Naive thymus-derived CD4-positive, alpha-beta T cell (primary cell): ENCODE measurements around the gene IFITM2. TPM values are rescaled to one million over a fixed set of nuclear protein-coding genes. Genes with fewer than 3 reads are reported as not detected.

Experiments used
- ATAC-seq: fragments of 150-1000 bp; cut with Tn5 transposase; 2 replicates; pipeline ENCODE4 v1.10.0; 2021; ENCODE audit warnings: mild to moderate bottlenecking, moderate library complexity
- CTCF ChIA-PET: fragments of 350-600 bp; sonication (Branson Sonifier 250); formaldehyde crosslinking; loops from one replicate; lab custom pipeline; 2021; ENCODE audit warnings: antibody characterized with exemption; lab: Charles Lee
- POLR2A ChIA-PET: fragments of 350-600 bp; sonication (Branson Sonifier 250); formaldehyde crosslinking; loops from one replicate; lab custom pipeline; 2021; ENCODE audit warnings: antibody characterized with exemption, inconsistent platforms; lab: Charles Lee
- DNase-seq, 9 donors: peaks; one replicate each; pipeline versions ENCODE4 v3.0.0 to v3.0.0-alpha.2; 2020 to 2022; ENCODE audit warnings: mixed read lengths in 1 of 9
- H3K27ac ChIP-seq: one replicate; pipeline ENCODE4 v1.7.0; 2013; ENCODE audit warnings: mild to moderate bottlenecking, low read depth, low read length, moderate library complexity
- H3K27me3 ChIP-seq, 2 donors: one replicate each; pipeline ENCODE4 v1.7.0; 2013; ENCODE audit warnings: low read length in 2 of 2, mild to moderate bottlenecking in 2 of 2, moderate library complexity in 2 of 2; ENCODE audit not compliant: control insufficient read depth in 2 of 2, insufficient read depth in 2 of 2
- H3K36me3 ChIP-seq, 3 experiments: 1 replicate in 2 of 3; 2 replicates in 1 of 3; pipeline ENCODE4 v1.7.0; 2013; ENCODE audit warnings: low read length in 3 of 3, mild to moderate bottlenecking in 3 of 3, moderate library complexity in 1 of 3; ENCODE audit not compliant: insufficient read depth in 3 of 3, control insufficient read depth in 2 of 3
- H3K4me1 ChIP-seq, 2 donors: one replicate each; pipeline ENCODE4 v1.7.0; 2013; ENCODE audit warnings: low read length in 2 of 2, mild to moderate bottlenecking in 2 of 2, moderate library complexity in 1 of 2; ENCODE audit not compliant: control insufficient read depth in 2 of 2, insufficient read depth in 2 of 2
- H3K4me3 ChIP-seq: 2 replicates; pipeline ENCODE4 v1.7.0; 2013; ENCODE audit warnings: mild to moderate bottlenecking, low read length
- H3K9me3 ChIP-seq, 3 experiments: 1 replicate in 2 of 3; 2 replicates in 1 of 3; pipeline ENCODE4 v1.7.0; 2013; ENCODE audit warnings: low read length in 3 of 3; ENCODE audit not compliant: control insufficient read depth in 2 of 3
- H3K27ac Mint-ChIP-seq, 9 donors: one replicate each; pipeline ENCODE4 v1.8.0; 2020 to 2022; ENCODE audit warnings: mixed read lengths in 9 of 9, mild to moderate bottlenecking in 8 of 9, moderate library complexity in 5 of 9, inconsistent platforms in 2 of 9
- H3K27me3 Mint-ChIP-seq, 5 donors: one replicate each; pipeline ENCODE4 v1.8.0; 2021 to 2022; ENCODE audit warnings: mixed read lengths in 5 of 5, mild to moderate bottlenecking in 1 of 5
- H3K36me3 Mint-ChIP-seq, 5 donors: one replicate each; pipeline ENCODE4 v1.8.0; 2020 to 2022; ENCODE audit warnings: mixed read lengths in 5 of 5, mild to moderate bottlenecking in 3 of 5, inconsistent platforms in 1 of 5
- H3K4me1 Mint-ChIP-seq, 7 donors: one replicate each; pipeline ENCODE4 v1.8.0; 2020 to 2022; ENCODE audit warnings: mixed read lengths in 7 of 7, mild to moderate bottlenecking in 3 of 7, inconsistent platforms in 1 of 7
- H3K4me3 Mint-ChIP-seq, 10 donors: one replicate each; pipeline ENCODE4 v1.8.0; 2020 to 2022; ENCODE audit warnings: mild to moderate bottlenecking in 10 of 10, mixed read lengths in 10 of 10, moderate library complexity in 6 of 10, inconsistent platforms in 2 of 10
- H3K9me3 Mint-ChIP-seq, 11 donors: one replicate each; pipeline ENCODE4 v1.8.0; 2020 to 2022; ENCODE audit warnings: mixed read lengths in 11 of 11, mild to moderate bottlenecking in 4 of 11, inconsistent platforms in 1 of 11, moderate library complexity in 1 of 11
- intact Hi-C, 2 donors: fragments of 100-400 bp; cut with micrococcal nuclease; formaldehyde crosslinking; loops; one replicate each; pipeline ENCODE4 v1.15.1; 2023
- polyA plus RNA-seq, 2 donors: library from polyadenylated mRNA; unstranded; fragments of 300-500 nt; fragmentation: Illumina TruSeq; gene quantifications; one replicate each; pipeline ENCODE4 v1.2.3, GENCODE V29; 2021
- total RNA-seq, 6 experiments: library from RNA in 5 of 6; stranded (reverse) in 5 of 6; gene quantifications; 1 replicate in 5 of 6; 2 replicates in 1 of 6; pipeline ENCODE4 v1.2.3 and lab custom pipeline; 2021 to 2026

The IFITM2 gene
- total and polyA plus RNA-seq, 7 experiments from 2014 or later: 143 to 3,315 (median 530) TPM

GRCh38 chr11:353179-353873 lies 45.7 kb downstream of the IFITM2 start:
- H3K27me3 ChIP-seq: no peaks in the 10 kb centered on the region
- H3K36me3 Mint-ChIP-seq: no peaks in the 10 kb centered on the region
- ChIA-PET CTCF (interaction anchor here (1.0 to 3.4 kb wide), 2 partner anchors 37 to 41 kb away, joined by 3 to 36 read pairs; no protein-coding TSS in a partner anchor), POLR2A (interaction anchor here (0.8 to 1.4 kb wide), 10 partner anchors 13 to 74 kb away, joined by 3 to 6 read pairs (median 4); partner anchors contain the start of gene IFITM2)
- DNase-seq (no peak), ATAC-seq (no peak)
- peaks cover 0 to 2% (median 0%) of the 10 kb centered on the region in 5 donors for H3K27me3 Mint-ChIP-seq
- peaks cover 9 to 16% of the 10 kb centered on the region in 2 donors for H3K4me1 ChIP-seq
- peak overlapping the region in 6 of 10 donors; percentile 8 to 69 (median 48) for H3K4me3 Mint-ChIP-seq
- intact Hi-C loops: loop anchor here in 1 of 2 donors (2.0 kb wide), 1 partner anchor 17 kb away; no protein-coding TSS in a partner anchor
- no peak overlapping the region for H3K4me3 ChIP-seq
- H3K27ac ChIP-seq: peak overlapping the region; percentile 37
- H3K27ac Mint-ChIP-seq: peak overlapping the region in 7 of 9 donors; percentile 32 to 99 (median 92)
- peaks cover 0 to 3% (median 0%) of the 10 kb centered on the region in 11 donors for H3K9me3 Mint-ChIP-seq
- H3K9me3 ChIP-seq: no peaks in the 10 kb centered on the region
- no peaks in the 10 kb centered on the region for H3K36me3 ChIP-seq
- H3K4me1 Mint-ChIP-seq: peaks cover 33 to 49% (median 48%) of the 10 kb centered on the region in 7 donors

- intact Hi-C loops: loop anchor here (1.0 to 5.0 kb wide), 10 partner anchors 29 to 151 kb away; partner anchors contain the start of genes IFITM1 (in 2 of the 2), PTDSS2 (in 2 of the 2), BET1L (in 1 of the 2) and PSMD13 (in 1 of the 2)
- Mint-ChIP-seq H3K4me3 (peak overlapping the region in 8 of 10 donors; percentile 83 to 93 (median 88)), H3K4me1 (peaks cover 29 to 45% (median 37%) of the 10 kb centered on the region in 7 donors), H3K9me3 (peaks cover 0 to 6% (median 0%) of the 10 kb centered on the region in 11 donors), H3K27me3 (peaks cover 0 to 6% (median 0%) of the 10 kb centered on the region in 5 donors), H3K27ac (peak overlapping the region in 6 of 9 donors; percentile 89 to 99 (median 98)), H3K36me3 (no peaks in the 10 kb centered on the region)
- CTCF ChIA-PET: interaction anchor here (0.7 to 3.4 kb wide), 10 partner anchors 10 to 105 kb away, joined by 3 to 36 read pairs (median 10); no protein-coding TSS in a partner anchor
- peaks cover 0 to 3% (median 0%) of the 10 kb centered on the region in 3 experiments for H3K9me3 ChIP-seq
- peak overlapping the region; percentile 66 for H3K4me3 ChIP-seq
- no peaks in the 10 kb centered on the region for H3K36me3 ChIP-seq
- no peaks in the 10 kb centered on the region for H3K27me3 ChIP-seq
- POLR2A ChIA-PET: interaction anchor here (0.6 to 2.2 kb wide), 23 partner anchors 13 to 149 kb away, joined by 3 to 40 read pairs (median 7); partner anchors contain the start of genes B4GALNT4, BET1L, IFITM1 and PGGHG
- H3K4me1 ChIP-seq: peaks cover 9 to 19% of the 10 kb centered on the region in 2 donors
- H3K27ac ChIP-seq: peak overlapping the region; percentile 97
- ATAC-seq (peak; percentile 89), DNase-seq (peak; percentile 74 to 92 (median 90))
These were observed 48.2 kb downstream of the IFITM2 start for GRCh38 chr11:355581-356458.

- Histone ChIP-seq H3K27me3 (no peaks in the 10 kb centered on the region), H3K4me1 (peaks cover 9 to 13% of the 10 kb centered on the region in 2 donors), H3K27ac (no peak overlapping the region), H3K9me3 (peaks cover 0 to 7% (median 0%) of the 10 kb centered on the region in 3 experiments), H3K4me3 (no peak overlapping the region), H3K36me3 (no peaks in the 10 kb centered on the region)
- no peak for ATAC-seq
- Mint-ChIP-seq H3K27ac (no peak overlapping the region), H3K4me1 (peaks cover 24 to 38% (median 30%) of the 10 kb centered on the region in 7 donors), H3K27me3 (peaks cover 0 to 6% (median 0%) of the 10 kb centered on the region in 5 donors), H3K36me3 (no peaks in the 10 kb centered on the region), H3K9me3 (peaks cover 0 to 7% (median 0%) of the 10 kb centered on the region in 11 donors), H3K4me3 (no peak overlapping the region)
- CTCF ChIA-PET: interaction anchor here (1.6 to 2.4 kb wide), 2 partner anchors 47 to 50 kb away, joined by 10 to 16 read pairs; no protein-coding TSS in a partner anchor
- no peak for DNase-seq
- intact Hi-C loops: loop anchor here (1.0 to 5.0 kb wide), 6 partner anchors 42 to 151 kb away; partner anchors contain the start of genes IFITM1 (in 1 of the 2), PSMD13 (in 1 of the 2), PTDSS2 (in 1 of the 2) and RNH1 (in 1 of the 2)
- POLR2A ChIA-PET: interaction anchor here (1.4 to 2.2 kb wide), 10 partner anchors 17 to 149 kb away, joined by 6 to 24 read pairs (median 15); partner anchors contain the start of genes BET1L, PGGHG, PSMD13 and RIC8A
These were observed 49.0 kb downstream of the IFITM2 start for GRCh38 chr11:356610-357009.

DNA sequence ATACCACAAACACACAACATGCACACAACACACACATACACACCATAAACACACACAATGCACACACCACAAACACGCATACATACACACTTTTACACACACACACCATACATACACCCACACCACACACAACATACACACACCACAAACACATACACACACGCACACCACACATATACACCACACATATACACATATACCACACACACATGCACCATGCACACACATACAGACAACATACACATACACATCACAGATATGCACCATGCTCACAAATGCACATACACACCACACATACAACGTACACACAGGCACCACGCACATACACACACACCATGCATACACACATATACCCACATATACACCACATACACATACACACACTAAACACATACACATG lies 50.0 kb downstream of the IFITM2 start:
- Histone ChIP-seq H3K4me1 (peaks cover 9 to 13% of the 10 kb centered on the region in 2 donors), H3K9me3 (peaks cover 0 to 7% (median 0%) of the 10 kb centered on the region in 3 experiments), H3K27me3 (no peaks in the 10 kb centered on the region), H3K4me3 (no peak overlapping the region), H3K27ac (no peak overlapping the region), H3K36me3 (no peaks in the 10 kb centered on the region)
- H3K36me3 Mint-ChIP-seq: no peaks in the 10 kb centered on the region
- intact Hi-C loops: loop anchor here in 1 of 2 donors (2.0 to 5.0 kb wide), 4 partner anchors 93 to 150 kb away; partner anchors contain the start of genes PSMD13, PTDSS2, RNH1 and SIRT3
- ATAC-seq (no peak), DNase-seq (no peak)
- POLR2A ChIA-PET: interaction anchor here (0.5 kb wide), 1 partner anchor 86 kb away, joined by 3 read pairs; no protein-coding TSS in a partner anchor
- H3K4me3 Mint-ChIP-seq: no peak overlapping the region
- H3K4me1 Mint-ChIP-seq: peaks cover 21 to 31% (median 27%) of the 10 kb centered on the region in 7 donors
- H3K9me3 Mint-ChIP-seq: peaks cover 0 to 7% (median 1%) of the 10 kb centered on the region in 11 donors
- H3K27ac Mint-ChIP-seq: no peak overlapping the region
- CTCF ChIA-PET: no interaction called here
- peaks cover 0 to 6% (median 0%) of the 10 kb centered on the region in 5 donors for H3K27me3 Mint-ChIP-seq

DNA sequence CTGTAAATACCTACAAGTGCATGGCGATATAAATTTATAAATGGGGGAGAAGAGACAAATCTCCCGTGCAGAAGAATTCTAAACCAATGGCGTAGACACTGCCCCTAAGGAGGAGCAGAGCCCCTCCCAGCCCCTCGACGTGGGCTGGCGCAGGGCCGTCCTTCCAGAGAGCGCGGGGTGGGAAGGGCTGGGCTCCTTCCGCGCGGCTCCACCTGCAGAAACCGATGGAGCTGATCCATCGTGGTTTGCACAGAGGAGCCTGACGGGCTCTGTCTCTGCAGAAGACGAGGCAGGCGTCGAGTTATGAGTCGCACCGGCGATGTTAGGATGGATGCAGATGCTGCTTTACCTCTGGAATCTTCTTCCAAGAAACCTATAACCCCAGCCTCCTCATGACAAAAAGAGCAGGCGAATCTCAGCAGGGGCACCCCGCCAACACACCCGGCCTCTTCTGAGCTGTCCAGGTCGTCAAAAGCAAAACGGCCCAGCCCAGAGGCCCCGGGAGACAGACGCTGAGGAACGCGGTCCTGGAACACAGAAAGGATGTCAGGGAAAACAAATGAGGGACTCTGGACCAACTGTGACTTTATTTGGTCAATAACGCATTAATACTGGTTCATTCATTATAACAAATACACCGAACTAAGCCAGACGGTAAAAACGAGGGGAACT lies 50.6 kb downstream of the IFITM2 start:
- no peaks in the 10 kb centered on the region for H3K36me3 Mint-ChIP-seq
- no peak for ATAC-seq
- H3K4me3 Mint-ChIP-seq: no peak overlapping the region
- peak overlapping the region in 2 of 9 donors; percentile 70 to 76 for H3K27ac Mint-ChIP-seq
- H3K4me3 ChIP-seq: no peak overlapping the region
- H3K4me1 ChIP-seq: peaks cover 9 to 13% of the 10 kb centered on the region in 2 donors
- no peaks in the 10 kb centered on the region for H3K36me3 ChIP-seq
- CTCF ChIA-PET: interaction anchor here (0.7 kb wide), 1 partner anchor 28 kb away, joined by 3 read pairs; no protein-coding TSS in a partner anchor
- POLR2A ChIA-PET: interaction anchor here (0.5 to 2.3 kb wide), 6 partner anchors 9 to 121 kb away, joined by 3 to 6 read pairs (median 4); no protein-coding TSS in a partner anchor
- intact Hi-C loops: loop anchor here in 1 of 2 donors (5.0 kb wide), 2 partner anchors 106 to 149 kb away; partner anchors contain the start of gene RNH1
- no peak overlapping the region for H3K27ac ChIP-seq
- H3K27me3 ChIP-seq: no peaks in the 10 kb centered on the region
- H3K4me1 Mint-ChIP-seq: peaks cover 14 to 24% (median 20%) of the 10 kb centered on the region in 7 donors
- DNase-seq: no peak
- peaks cover 0 to 7% (median 0%) of the 10 kb centered on the region in 3 experiments for H3K9me3 ChIP-seq
- H3K9me3 Mint-ChIP-seq: peaks cover 0 to 7% (median 1%) of the 10 kb centered on the region in 11 donors
- H3K27me3 Mint-ChIP-seq: peaks cover 0 to 6% (median 0%) of the 10 kb centered on the region in 5 donors
